Ureter (tissue), 1 donor: ENCODE measurements around the gene IYD. TPM values are rescaled to one million over a fixed set of nuclear protein-coding genes. Genes with fewer than 3 reads are reported as not detected.
"Not testable (repeated sequence)": the region's sequence is repeated elsewhere in the genome, so short reads cannot be mapped to it uniquely, and the experiment has no call there.

Experiments used
- DNase-seq: peaks from one replicate; pipeline ENCODE4 v3.0.0-alpha.2; 2020; ENCODE audit warnings: low spot score
- total RNA-seq: library from RNA; stranded (reverse); gene quantifications from one replicate; pipeline ENCODE4 v1.2.4, GENCODE V29; 2023
- donor health status: DM: yes; HTN: yes; CAD: no.

IYD gene
- total RNA-seq, 1 donor from 2014 or later: 1.1 TPM

GRCh38 chr6:150352321-150353296 lies 16.2 kb upstream of the IYD start:
- DNase-seq: no peak

DNA sequence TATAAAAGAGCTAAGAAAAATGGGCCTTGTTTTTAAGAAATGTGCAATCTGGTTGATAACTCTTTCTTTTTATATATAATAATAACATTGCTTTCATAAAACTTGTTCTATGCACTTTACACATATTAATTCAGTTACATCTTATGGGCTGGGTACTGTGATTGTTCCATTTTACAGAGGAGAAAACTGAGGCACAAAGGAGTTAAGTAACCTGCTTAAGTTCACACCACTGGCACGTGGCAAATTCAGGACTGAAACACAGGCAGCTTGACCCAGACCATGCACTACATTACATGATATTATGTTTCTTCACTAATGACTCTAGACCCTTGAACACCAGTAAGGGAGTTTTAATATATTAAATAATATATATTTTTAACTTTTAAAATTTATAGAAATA lies 15.4 kb upstream of the IYD start:
- no peak for DNase-seq

GRCh38 chr6:150354754-150355571 lies 13.8 kb upstream of the IYD start:
- no peak for DNase-seq

DNA sequence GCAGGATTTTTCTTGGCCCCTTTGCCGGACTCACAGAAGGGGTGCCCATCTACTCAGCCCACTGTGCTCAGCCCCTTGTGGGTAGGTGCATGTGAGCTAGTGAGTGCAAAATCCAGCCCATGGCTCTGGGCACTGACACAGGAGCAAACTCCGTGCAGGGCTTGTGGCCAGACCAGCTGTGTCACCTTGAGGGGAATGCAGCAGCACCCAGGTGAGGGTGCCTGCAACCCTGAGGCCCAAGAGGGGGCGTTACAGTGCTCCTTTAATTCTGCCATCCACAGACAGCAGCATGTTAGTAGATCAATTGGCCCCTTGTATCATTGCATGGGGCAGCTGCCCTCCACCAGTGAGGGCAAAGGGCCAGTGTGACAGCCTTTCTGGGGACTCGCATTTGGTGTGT lies 12.9 kb upstream of the IYD start:
- no peak for DNase-seq

- no peak for DNase-seq
Measured at GRCh38 chr6:150361876-150362275, 6.9 kb upstream of the IYD start.

GRCh38 chr6:150363733-150364132 lies 5.1 kb upstream of the IYD start:
- DNase-seq: no peak

- DNase-seq: no peak
Measured at GRCh38 chr6:150366118-150366778, 2.6 kb upstream of the IYD start.

- no peak for DNase-seq
Measured at GRCh38 chr6:150369408-150369807, 596 bp downstream of the IYD start.

DNA sequence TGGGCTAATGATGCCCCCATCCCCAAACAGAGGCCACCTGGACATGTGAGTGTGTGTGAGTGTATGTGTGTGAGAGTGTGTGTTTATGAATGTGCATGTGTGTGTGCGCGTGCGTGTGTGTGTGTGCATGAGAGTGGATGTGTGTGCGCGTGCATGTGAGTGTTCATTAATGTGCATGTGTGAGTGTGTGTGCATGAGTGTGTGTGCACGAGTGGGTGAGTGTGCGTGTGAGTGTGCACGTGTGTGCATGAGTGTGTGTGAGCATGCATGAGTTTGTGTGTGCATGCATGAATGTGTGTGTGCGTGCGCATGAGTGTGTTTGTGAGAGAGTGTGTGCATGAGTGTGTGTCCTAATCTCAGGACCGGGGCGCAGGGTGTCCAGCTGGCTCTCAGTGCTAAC lies 1.3 kb downstream of the IYD start:
- no peak for DNase-seq

GRCh38 chr6:150371356-150371755 lies 2.5 kb downstream of the IYD start:
- no peak for DNase-seq

- no peak for DNase-seq
Measured at GRCh38 chr6:150372051-150372450, 3.2 kb downstream of the IYD start.

GRCh38 chr6:150373260-150373701 lies 4.5 kb downstream of the IYD start:
- DNase-seq: no peak

- DNase-seq: not testable (repeated sequence)
Measured at GRCh38 chr6:150374346-150374745, 5.5 kb downstream of the IYD start.

- DNase-seq: no peak
Measured at GRCh38 chr6:150377211-150377781, 8.5 kb downstream of the IYD start.

DNA sequence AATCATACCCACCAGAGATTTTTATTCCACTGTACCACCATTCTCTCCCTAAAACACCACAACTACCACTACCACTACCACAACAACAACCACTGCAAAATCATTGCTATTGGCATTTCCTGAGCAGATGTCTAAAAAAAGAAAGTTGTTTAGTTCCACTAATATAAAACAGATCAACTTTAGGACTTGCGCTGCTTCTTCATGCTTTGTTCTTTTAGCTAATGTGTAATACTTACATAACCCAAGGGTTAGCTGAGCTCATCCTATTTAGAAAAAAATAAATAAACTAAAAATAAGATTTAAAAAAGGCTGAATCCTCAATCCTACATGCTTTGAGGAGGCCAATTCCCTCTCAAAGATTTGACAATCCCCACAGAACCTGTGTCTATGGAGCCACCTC lies 11.4 kb downstream of the IYD start:
- no peak for DNase-seq

- DNase-seq: no peak
Measured at GRCh38 chr6:150382171-150382570, 13.4 kb downstream of the IYD start.

GRCh38 chr6:150391414-150391813 lies 22.6 kb downstream of the IYD start:
- DNase-seq: no peak

- no peak for DNase-seq
Measured at GRCh38 chr6:150391890-150392289, 23.1 kb downstream of the IYD start.

DNA sequence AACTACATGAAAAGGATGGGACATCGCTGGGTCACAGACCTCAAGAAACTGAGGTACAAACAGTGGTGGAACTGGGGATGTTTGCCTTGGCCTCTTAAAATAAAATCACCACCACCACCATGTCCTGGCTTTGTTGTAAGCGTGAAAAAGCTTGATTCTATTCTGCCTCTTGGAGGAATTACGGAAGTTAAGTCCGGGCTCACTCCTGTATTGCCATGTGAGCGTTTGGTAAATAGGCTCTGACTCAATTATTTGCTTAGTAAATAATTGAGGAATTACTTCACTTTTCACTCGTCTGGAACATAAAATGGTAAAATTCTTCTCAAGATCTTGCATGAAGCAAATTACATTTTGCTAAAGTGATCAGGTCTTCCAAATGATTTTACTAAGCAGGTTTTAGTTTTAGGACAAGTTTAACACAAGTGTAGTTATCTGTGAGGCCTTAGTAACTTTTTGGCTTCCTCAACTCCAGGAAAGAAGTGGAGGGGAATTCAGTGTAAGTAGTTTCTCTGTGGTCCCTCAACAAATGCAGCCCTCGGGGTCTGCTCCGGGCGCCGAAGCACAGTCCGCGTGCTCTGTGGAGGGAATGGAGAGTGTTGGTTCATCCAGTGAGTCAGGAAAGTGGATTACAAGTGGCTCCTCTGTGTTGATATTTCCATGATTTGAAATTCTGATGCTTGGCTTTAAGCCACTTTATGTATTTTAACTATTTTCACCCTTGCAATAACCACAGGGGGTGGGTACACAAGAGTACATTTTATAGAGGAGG lies 23.8 kb downstream of the IYD start:
- no peak for DNase-seq

DNA sequence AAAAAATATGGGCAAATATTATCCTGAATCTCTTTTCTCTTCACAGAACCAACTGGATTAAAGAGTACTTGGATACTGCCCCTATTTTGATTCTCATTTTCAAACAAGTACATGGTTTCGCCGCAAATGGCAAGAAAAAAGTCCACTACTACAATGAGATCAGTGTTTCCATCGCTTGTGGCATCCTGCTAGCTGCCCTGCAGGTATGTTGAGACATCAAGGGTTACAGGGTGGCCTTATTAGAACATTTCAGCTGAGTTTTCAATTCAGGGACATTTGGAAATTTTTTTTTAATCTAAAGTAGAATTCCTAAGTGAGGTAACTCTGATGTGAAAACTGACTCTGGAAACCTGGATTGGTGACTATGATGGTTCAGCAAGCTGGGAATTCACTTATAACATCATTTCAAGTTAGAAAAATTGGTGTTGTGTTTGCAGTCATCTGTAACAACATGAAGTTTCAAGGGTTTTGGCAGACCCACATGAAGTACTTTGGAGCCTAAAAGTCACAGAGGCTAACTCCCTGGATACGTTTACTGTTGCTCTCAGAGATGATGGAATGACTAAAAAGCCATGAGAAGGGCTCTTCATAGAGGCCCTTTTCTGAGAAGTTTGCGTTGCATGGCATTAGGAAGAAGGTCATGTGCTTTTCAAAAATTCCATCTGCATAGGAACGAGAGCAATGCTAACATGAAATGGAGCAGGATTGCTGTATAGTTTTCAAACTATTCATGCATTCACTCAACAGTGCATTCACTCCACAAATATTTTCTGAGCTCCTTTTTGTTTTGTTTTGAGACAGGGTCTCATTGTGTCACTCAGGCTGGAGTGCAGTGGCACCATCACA lies 25.5 kb downstream of the IYD start:
- DNase-seq: no peak
